HG03442 (cell line): ENCODE data around the gene AK5.

Source experiments
- ATAC-seq: cut with Tn5 transposase; IDR thresholded peaks from one replicate; pipeline ENCODE4 v1.9.1; 2021; ENCODE audit warnings: mild to moderate bottlenecking, moderate library complexity; ENCODE audit not compliant: unreplicated experiment

AK5 gene

GRCh38 chr1:77430966-77431690, 149.3 kb downstream of the AK5 start:
- ATAC-seq: no peak

GRCh38 chr1:77433934-77434333, 152.1 kb downstream of the AK5 start:
- ATAC-seq: no peak

- ATAC-seq: no peak
Measured at GRCh38 chr1:77434967-77435366, 153.1 kb downstream of the AK5 start.

- no peak for ATAC-seq
Measured at GRCh38 chr1:77438236-77438913, 156.6 kb downstream of the AK5 start.

- ATAC-seq: no peak
Measured at GRCh38 chr1:77446841-77447555, 165.2 kb downstream of the AK5 start.

GRCh38 chr1:77447669-77448068, 165.8 kb downstream of the AK5 start:
- ATAC-seq: no peak

- ATAC-seq: no peak
Measured at GRCh38 chr1:77459881-77460280, 178.1 kb downstream of the AK5 start.

- ATAC-seq: no peak
Measured at GRCh38 chr1:77461691-77462090, 179.9 kb downstream of the AK5 start.

- no peak for ATAC-seq
Measured at GRCh38 chr1:77463216-77463615, 181.4 kb downstream of the AK5 start.

GRCh38 chr1:77465139-77465538, 183.3 kb downstream of the AK5 start:
- no peak for ATAC-seq

- no peak for ATAC-seq
Measured at GRCh38 chr1:77465922-77466321, 184.1 kb downstream of the AK5 start.

GRCh38 chr1:77467021-77467595, 185.3 kb downstream of the AK5 start:
- no peak for ATAC-seq

GRCh38 chr1:77467741-77468140, 185.9 kb downstream of the AK5 start:
- no peak for ATAC-seq

GRCh38 chr1:77468257-77468948, 186.6 kb downstream of the AK5 start:
- ATAC-seq: no peak

GRCh38 chr1:77468949-77469710, 187.3 kb downstream of the AK5 start:
- no peak for ATAC-seq

GRCh38 chr1:77471691-77472090, 189.9 kb downstream of the AK5 start:
- ATAC-seq: no peak

- ATAC-seq: no peak
Measured at GRCh38 chr1:77473690-77474089, 191.9 kb downstream of the AK5 start.

- ATAC-seq: no peak
Measured at GRCh38 chr1:77475641-77476040, 193.8 kb downstream of the AK5 start.

- no peak for ATAC-seq
Measured at GRCh38 chr1:77476475-77476874, 194.7 kb downstream of the AK5 start.

- ATAC-seq: no peak
Measured at GRCh38 chr1:77484334-77484733, 202.5 kb downstream of the AK5 start.
